Kasumi-1 (cell line): ENCODE results near the gene FAXDC2.

Experiments used
- DNase-seq, 2 experiments: peaks; one replicate each; lab custom pipeline; 2025; lab: John Stamatoyannopoulos, UW

FAXDC2 gene

GRCh38 chr5:154795235-154795596, 55.2 kb downstream of the FAXDC2 start:
- no peak for DNase-seq

GRCh38 chr5:154794525-154795234, 55.7 kb downstream of the FAXDC2 start:
- DNase-seq: no peak

GRCh38 chr5:154793599-154794524, 56.5 kb downstream of the FAXDC2 start:
- no peak for DNase-seq

DNA sequence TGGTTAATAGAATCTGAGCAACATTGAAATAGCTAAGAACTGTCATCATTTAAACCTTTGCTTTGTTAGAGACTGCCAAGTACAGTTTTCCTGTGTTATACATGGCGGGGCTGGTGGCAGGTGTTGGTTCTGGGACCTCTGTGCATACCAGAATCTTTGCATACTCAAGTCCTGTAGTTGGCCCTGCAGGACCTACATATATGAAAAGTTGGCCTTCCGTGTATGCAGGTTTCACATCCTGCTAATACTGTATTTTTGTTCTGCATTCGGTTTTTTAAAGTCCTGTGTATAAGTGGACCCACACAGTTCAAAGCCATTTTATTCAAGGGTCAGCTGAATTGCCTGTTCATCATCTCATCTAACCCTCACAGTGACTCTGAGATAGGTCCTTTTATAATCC, 58.9 kb downstream of the FAXDC2 start:
- DNase-seq: no peak

GRCh38 chr5:154788212-154788611, 62.2 kb downstream of the FAXDC2 start:
- DNase-seq: no peak

DNA sequence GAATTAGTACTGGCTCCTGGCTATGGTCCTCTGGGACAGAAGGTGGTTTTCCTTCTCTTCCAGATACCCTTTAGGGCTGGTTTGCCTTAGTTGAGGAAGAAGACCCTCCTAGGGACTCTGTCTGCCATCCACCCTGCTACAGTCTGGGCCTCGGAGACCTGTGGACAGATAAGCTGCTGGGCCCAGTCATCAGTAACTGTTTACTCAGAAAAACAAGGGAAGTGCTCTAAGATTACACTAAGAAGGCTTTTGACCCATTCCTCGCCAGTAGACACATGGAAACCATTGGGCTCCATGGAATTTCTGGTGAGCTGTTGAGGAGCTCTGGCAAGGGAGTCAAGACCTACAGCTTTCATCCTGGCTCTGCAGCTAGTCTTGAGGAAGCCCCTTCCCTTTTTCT, 64.0 kb downstream of the FAXDC2 start:
- DNase-seq: no peak

- DNase-seq: no peak
Observed at GRCh38 chr5:154784856-154785255, 65.5 kb downstream of the FAXDC2 start.

- DNase-seq: no peak
Observed at GRCh38 chr5:154783774-154784460, 66.5 kb downstream of the FAXDC2 start.

DNA sequence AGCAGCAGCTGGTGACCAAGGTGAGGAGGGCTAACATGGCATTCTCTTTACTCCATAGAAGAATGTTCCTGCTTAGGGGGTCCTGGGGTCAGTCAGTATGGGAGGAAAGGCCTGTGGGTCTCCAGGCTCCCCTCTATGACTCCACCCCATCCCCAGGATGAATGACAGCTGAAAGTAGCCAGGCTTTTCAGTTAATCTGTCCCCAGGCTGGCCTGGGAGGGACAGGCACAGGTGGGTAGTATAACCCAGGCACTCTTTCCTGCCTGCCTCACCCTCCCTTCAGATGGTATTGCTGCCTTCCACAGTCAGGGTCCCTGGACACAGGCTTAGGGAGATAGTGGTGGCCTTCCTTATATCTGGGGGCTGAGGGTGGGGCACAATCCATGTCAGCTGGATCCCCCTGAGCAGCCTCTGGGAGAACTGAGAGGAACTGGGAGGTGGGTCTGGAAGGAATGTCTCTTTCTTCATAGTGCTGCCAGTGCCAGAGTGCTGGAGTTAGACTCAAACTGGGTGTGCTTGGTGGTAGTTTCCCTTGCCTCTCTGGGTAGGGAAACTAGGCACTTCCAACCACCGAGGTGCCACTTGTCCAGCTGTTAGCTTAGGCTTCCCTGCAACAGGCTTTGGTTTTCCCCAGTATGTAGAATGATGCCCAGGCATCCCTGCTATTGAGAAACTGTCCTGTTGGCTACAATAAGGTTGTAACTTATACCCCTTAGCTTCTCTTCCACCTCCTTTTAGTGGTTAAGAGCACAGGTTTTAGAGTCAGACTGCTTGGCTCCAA, 67.4 kb downstream of the FAXDC2 start:
- no peak for DNase-seq

DNA sequence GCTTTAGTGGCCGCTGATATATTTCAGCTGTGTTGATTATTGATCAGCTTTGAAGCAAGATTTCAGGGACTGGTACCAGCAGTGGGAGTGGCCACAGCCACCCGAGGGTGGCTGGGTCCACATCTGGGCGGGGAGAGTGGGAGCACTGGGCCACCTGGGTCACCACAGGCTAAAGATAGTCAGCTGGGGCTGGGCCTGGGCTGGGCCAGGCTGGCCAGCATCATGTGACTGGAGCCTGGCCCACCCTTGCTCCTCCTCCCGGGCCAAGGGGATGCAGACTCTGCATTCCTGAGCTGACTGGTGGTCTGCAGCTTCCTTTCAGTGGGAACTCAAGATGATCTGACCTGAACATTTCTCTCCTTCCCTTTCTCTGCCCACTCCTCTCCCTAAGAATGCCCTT, 68.1 kb downstream of the FAXDC2 start:
- no peak for DNase-seq

DNA sequence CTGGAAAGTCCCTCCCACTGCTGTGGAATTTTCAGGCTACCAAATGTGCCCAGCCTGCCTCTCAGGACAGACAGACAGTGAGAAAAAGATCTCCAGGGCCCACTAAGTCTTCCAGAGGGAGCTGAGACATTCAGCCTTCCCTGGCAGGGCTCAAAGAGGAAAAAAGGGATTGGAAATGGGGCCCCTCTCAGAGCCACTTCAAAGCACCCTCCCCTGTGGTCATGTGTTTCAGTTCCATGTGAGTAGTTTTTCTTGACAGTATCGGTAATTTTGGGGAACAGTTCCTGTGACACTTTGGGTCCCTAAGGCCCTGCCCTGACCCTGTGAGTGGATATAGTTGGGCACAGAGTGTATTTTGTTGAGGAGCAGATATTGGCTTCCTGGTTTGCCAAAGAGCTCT, 70.3 kb downstream of the FAXDC2 start:
- DNase-seq: no peak

DNA sequence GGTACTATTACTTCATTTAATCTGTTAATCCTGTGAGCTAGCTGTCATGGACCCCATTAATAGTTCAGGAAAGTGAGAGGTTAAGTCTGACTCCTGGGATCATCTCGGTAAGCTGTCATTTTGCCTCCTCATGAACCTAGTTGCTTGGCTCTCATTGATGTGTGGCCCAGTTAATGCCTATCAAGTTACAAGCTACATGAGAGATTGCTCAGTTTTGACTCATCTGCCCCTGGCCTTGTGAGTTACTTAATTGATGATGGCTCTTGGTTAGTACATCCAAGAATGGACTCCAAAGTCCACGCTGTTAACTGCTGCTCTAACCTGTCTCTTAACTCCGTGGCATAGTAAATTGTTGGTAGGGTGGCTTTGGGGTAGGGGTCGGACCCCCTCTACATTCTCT, 71.3 kb downstream of the FAXDC2 start:
- DNase-seq: no peak

DNA sequence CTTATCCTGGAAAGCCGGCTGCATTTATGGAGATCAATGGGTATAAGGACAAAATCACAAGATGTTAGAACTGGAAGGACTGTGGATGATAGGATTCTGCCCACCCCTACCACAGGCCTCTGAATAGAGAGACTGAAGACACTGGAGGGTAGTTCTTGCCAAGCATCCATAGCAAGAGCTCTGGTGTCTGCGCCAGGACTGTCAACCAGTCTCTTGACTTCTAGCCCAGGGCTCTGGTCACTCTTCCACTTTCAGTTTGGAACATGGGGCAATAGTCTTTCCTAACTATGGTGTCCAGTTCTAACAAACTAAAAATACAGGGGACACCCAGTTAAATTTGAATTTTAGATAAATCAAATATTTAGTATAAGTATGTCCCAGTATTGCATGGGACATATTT, 71.9 kb downstream of the FAXDC2 start:
- no peak for DNase-seq

GRCh38 chr5:154776167-154776566, 74.2 kb downstream of the FAXDC2 start:
- DNase-seq: no peak

DNA sequence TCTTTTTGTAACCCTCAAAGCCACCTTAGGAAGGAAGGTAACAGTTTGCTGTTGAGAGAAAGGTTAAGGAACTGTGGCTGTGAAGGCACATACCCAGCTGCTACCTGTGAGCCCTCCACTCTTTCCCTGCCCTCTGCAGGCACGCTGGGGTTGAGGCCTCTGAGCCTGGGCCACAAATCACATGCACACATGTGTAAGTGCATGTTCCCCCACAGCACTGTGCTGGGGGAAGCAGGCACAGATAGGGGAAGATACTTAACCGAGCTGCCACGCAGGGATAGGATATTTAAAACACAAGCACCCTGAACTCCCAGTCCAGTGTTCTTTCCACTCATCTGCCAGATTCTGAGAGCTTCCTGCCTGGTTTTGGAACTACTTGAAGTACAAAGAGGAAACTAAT, 77.1 kb downstream of the FAXDC2 start:
- DNase-seq: no peak

DNA sequence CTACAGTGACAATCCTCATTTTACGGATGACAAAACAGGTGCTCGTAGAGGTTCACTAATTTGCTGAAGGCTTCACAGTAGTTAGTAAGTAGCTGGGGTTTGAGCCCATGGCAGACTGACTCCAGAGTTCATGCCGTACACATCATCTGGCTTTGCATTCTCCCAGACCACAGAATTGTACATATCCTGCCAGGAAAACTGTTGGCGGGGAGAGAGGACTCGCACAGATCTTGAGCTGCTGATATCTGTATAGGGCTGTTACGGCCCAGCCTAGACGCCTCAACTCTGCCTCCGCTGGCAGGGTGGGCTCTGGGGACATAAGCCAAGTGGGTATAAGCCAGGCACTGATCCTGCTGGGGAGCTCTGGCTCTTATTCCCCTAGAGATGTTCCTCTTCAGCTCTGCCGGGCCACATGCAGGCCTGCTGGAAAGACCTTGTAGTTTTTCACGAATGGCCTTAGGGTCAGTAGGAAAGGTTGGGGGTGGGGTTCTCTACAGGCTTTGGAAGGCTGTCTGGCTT, 79.0 kb downstream of the FAXDC2 start:
- DNase-seq: no peak

DNA sequence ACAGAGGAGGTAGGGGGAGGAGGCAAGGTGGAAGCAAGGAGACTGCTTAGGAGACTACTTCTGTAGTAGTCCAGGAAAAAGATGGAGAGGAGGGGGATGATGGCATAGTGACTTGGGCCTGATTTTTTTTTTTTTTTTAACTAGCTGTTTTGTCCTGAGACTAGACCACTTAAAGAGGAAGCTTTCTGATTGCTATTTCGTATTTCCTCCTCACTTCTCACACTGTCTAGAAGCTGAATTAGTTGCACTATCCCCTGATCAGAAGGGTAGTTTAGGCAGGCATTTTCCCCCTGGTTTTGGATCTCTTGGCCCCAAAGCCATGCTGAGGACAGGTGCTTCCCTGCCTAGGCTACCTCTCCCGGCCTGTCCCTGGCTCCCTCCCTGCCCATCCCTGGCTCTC, 80.3 kb downstream of the FAXDC2 start:
- DNase-seq: no peak
